Measurements from ENCODE around the gene SECTM1. TPM values are rescaled to one million over a fixed set of nuclear protein-coding genes. Genes with fewer than 3 reads are reported as not detected.
A peak's percentile ranks its signal among the peaks of the same experiment; 100 is the strongest.

Gene SECTM1
- total RNA-seq, 1 donor from 2014 or later = not detected

DNA sequence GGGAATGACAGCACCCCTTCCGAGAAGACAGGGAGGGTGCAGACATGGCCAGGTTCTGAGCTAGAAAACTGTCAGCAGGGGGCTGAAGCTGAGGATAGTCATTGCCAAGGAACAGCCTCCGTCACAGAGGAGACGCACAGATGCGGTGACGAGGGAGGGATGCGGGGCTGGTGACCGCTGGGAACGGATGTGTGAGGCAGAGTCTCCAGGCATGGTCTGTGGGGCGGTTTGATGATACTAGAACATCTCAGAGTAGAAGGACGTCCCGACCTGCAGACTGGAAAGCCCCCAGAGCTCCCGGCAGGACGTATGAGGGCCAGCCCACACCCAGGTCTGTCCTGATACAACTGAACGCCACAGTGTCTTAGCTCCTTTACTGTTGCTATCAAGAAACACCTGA, 58.2 kb downstream of the SECTM1 start:
- no peak for DNase-seq (ENCODE audit: low spot score)
- Mint-ChIP-seq H3K27ac (no peak overlapping the region), H3K4me1 (peaks cover 32% of the 10 kb centered on the region), H3K36me3 (peaks cover 11% of the 10 kb centered on the region), H3K9me3 (no peaks in the 10 kb centered on the region), H3K4me3 (peak overlapping the region; percentile 22), H3K27me3 (ENCODE audit: insufficient read depth, low read depth) (peaks cover 12% of the 10 kb centered on the region)
- H3K36me3 ChIP-seq = peaks cover 9% of the 10 kb centered on the region
- H3K79me2 ChIP-seq (ENCODE audit: low read depth) = peaks cover 29% of the 10 kb centered on the region
- no peak overlapping the region for H3K4me2 ChIP-seq
- H3K27me3 ChIP-seq = peaks cover 4% of the 10 kb centered on the region
- H3K27ac ChIP-seq = no peak overlapping the region
- H3K4me1 ChIP-seq = peaks cover 18% of the 10 kb centered on the region
- H3K4me3 ChIP-seq = no peak overlapping the region
- TF ChIP-seq EZH2 (IDR thresholded peaks at IDR 0.05) (no peak), EZH2phosphoT487 (IDR thresholded peaks at IDR 0.05) (no peak)
- H4K20me1 ChIP-seq (ENCODE audit: low read depth) = peaks cover 23% of the 10 kb centered on the region
- no peaks in the 10 kb centered on the region for H3K9me3 ChIP-seq (ENCODE audit: low read depth)
- peaks cover 9% of the 10 kb centered on the region for H3F3A ChIP-seq (ENCODE audit: low read depth)
- no peak overlapping the region for H3K9ac ChIP-seq
- H2AFZ ChIP-seq (replicated peaks) = no peak overlapping the region

DNA sequence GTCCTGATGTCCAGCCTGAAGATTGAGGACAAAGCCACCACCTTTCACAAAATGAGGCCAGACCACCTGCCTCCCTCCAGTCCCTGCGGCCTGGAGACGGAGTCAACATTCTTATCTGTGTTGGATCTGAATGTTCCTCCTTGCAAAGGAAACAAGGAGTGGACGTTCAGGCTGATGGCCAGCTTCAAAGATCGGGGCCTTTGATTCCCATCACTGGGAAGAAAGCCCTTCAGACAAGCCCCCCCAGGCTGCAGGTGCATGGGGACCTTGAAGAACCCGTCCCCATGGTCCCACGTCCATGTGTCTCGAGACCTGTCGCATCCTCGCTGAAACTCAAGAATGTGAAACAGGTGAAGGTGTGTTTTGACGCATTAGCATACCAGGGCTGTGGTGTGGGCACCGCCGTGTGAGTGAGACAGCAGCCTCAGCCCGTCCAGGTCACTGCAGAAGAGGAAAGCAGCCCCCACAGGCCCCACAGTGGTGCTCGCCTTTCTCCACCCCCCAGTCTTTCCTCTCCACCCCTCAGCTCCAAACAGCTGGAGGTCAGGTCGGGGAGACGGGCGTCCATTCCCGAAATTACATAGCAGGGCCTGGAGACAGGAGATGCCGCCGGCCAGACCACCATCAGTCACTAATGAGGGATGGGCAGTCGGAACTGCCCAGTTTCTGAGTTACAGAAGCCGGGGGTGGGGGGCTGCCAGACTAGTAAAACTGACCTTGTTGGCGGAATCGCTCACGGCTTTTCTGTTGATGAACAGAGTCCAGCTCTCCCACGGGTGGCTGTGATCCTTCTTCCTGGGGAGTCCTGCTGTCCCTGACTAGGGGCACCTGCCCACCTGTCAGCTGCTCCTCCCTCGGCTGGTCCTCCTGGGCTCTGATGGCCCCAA, 59.2 kb downstream of the SECTM1 start:
- no peak for DNase-seq (ENCODE audit: low spot score)
- H3K9me3 ChIP-seq (ENCODE audit: low read depth) = no peaks in the 10 kb centered on the region
- Mint-ChIP-seq H3K36me3 (peaks cover 18% of the 10 kb centered on the region), H3K9me3 (no peaks in the 10 kb centered on the region), H3K27ac (peak overlapping the region; percentile 68), H3K4me1 (peaks cover 38% of the 10 kb centered on the region), H3K4me3 (peak overlapping the region; percentile 94), H3K27me3 (ENCODE audit: insufficient read depth, low read depth) (peaks cover 11% of the 10 kb centered on the region)
- peaks cover 9% of the 10 kb centered on the region for H3F3A ChIP-seq (ENCODE audit: low read depth)
- H3K27ac ChIP-seq = no peak overlapping the region
- H2AFZ ChIP-seq (replicated peaks) = peak overlapping the region; percentile 81
- no peak for TF ChIP-seq EZH2phosphoT487 (IDR thresholded peaks at IDR 0.05)
- TF ChIP-seq EZH2 (IDR thresholded peaks at IDR 0.05) = no peak
- no peak for TF ChIP-seq CTCF (IDR thresholded peaks at IDR 0.05)
- peak overlapping the region; percentile 91 for H3K4me2 ChIP-seq
- H3K27me3 ChIP-seq = peaks cover 4% of the 10 kb centered on the region
- H3K79me2 ChIP-seq (ENCODE audit: low read depth) = peaks cover 39% of the 10 kb centered on the region
- peaks cover 33% of the 10 kb centered on the region for H4K20me1 ChIP-seq (ENCODE audit: low read depth)
- H3K36me3 ChIP-seq = peaks cover 9% of the 10 kb centered on the region
- peaks cover 18% of the 10 kb centered on the region for H3K4me1 ChIP-seq
- peak overlapping the region; percentile 82 for H3K4me3 ChIP-seq
- no peak overlapping the region for H3K9ac ChIP-seq

- peak; percentile 96 for DNase-seq (ENCODE audit: low spot score)
- peak within 1 kb of the TSS; percentile 91 for H3K4me2 ChIP-seq
- peaks cover 9% of the 10 kb centered on the region for H3K36me3 ChIP-seq
- peaks cover 21% of the 10 kb centered on the region for H3K36me3 Mint-ChIP-seq
- peak within 1 kb of the TSS; percentile 81 for H2AFZ ChIP-seq (replicated peaks)
- peaks cover 4% of the 10 kb centered on the region for H3K27me3 ChIP-seq
- peaks cover 37% of the 10 kb centered on the region for H3K4me1 Mint-ChIP-seq
- peaks cover 18% of the 10 kb centered on the region for H3K4me1 ChIP-seq
- H3K9ac ChIP-seq = peak within 1 kb of the TSS; percentile 99
- peaks cover 47% of the 10 kb centered on the region for H3K79me2 ChIP-seq (ENCODE audit: low read depth)
- H3K27ac Mint-ChIP-seq = peak within 1 kb of the TSS; percentile 100
- peaks cover 41% of the 10 kb centered on the region for H4K20me1 ChIP-seq (ENCODE audit: low read depth)
- H3K9me3 Mint-ChIP-seq = no peaks in the 10 kb centered on the region
- H3K4me3 Mint-ChIP-seq = peak within 1 kb of the TSS; percentile 94
- peaks cover 11% of the 10 kb centered on the region for H3K27me3 Mint-ChIP-seq (ENCODE audit: insufficient read depth, low read depth)
- peak within 1 kb of the TSS; percentile 82 for H3K4me3 ChIP-seq
- peaks cover 9% of the 10 kb centered on the region for H3F3A ChIP-seq (ENCODE audit: low read depth)
- H3K9me3 ChIP-seq (ENCODE audit: low read depth) = no peaks in the 10 kb centered on the region
- no peak for TF ChIP-seq EZH2phosphoT487 (IDR thresholded peaks at IDR 0.05)
- TF ChIP-seq EZH2 (IDR thresholded peaks at IDR 0.05) = no peak
- no peak for TF ChIP-seq CTCF (IDR thresholded peaks at IDR 0.05)
- H3K27ac ChIP-seq = peak within 1 kb of the TSS; percentile 100
Observed at GRCh38 chr17:82273327-82274133, 60.0 kb downstream of the SECTM1 start, which contains the start of gene CSNK1D. Gene CSNK1D (minus strand): TSS chr17:82273700. CDS start chr17:82273381, 319 bp downstream.

Measured in neural progenitor cell (in vitro differentiated cells).